Stimulated activated naive CD8-positive, alpha-beta T cell treated with anti-CD3 and anti-CD28 coated beads, Interleukin-15, Interleukin-2, amounts not matched to agents 100 ng/mL and 50 ng/mL, for 24 hours (primary cell): ENCODE data around the gene NOM1.

Experiments
- H3K27ac Mint-ChIP-seq: one replicate; pipeline ENCODE4 v1.8.0; 2021; ENCODE audit warnings: mild to moderate bottlenecking, mixed read lengths
- H3K27me3 Mint-ChIP-seq: one replicate; pipeline ENCODE4 v1.8.0; 2021; ENCODE audit warnings: mixed read lengths
- H3K36me3 Mint-ChIP-seq: one replicate; pipeline ENCODE4 v1.8.0; 2021; ENCODE audit warnings: low read depth, mixed read lengths
- H3K4me1 Mint-ChIP-seq: one replicate; pipeline ENCODE4 v1.8.0; 2021; ENCODE audit warnings: low read depth, mixed read lengths
- H3K4me3 Mint-ChIP-seq: one replicate; pipeline ENCODE4 v1.8.0; 2021; ENCODE audit warnings: mild to moderate bottlenecking, mixed read lengths
- H3K9me3 Mint-ChIP-seq: one replicate; pipeline ENCODE4 v1.8.0; 2021; ENCODE audit warnings: mixed read lengths

Gene NOM1

DNA sequence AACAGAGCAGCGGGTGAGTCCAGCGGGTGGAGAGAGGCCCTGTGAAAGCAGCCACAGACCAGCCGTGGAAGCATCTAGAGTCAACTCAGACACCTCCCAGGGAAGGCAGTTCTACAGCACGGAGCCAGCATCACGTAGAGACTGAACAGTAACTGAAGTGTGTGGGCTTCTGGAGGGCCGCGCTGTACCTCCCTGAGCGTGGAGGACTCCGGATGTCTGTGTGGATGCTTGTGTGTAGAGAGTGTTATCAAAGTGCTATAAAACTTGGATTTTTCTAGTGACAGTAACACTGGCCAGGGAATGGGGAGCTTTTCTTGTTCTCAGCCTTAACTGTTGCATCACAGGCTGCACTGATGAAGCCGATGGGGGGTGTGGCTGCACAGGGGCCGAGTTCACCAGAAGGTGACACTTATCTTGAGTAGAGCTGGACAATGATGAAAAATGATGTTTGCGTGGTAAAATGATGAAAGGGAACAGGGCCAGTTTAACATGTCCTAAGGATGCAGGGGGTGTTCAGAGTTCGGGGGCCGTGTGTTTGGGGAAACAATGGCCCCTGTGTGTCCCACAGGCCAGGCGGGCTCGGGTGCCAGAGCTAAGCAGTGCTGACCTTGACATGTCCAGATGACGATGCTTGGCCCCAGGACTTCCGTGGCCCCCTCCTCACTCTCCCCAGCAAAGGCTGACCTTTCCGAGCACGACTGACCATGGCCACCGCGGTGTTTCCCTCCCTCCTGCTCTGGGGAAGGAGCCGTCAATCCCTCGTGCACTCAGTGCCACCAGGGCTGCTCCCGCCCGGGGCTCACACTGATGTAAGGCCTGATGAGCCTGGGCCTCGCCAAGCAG is 39.1 kb downstream of the NOM1 start:
- H3K9me3 Mint-ChIP-seq, result no peaks in the 10 kb centered on the region
- H3K27me3 Mint-ChIP-seq, result peaks cover 7% of the 10 kb centered on the region
- H3K36me3 Mint-ChIP-seq, result no peaks in the 10 kb centered on the region
- H3K4me1 Mint-ChIP-seq, result no peaks in the 10 kb centered on the region
- H3K4me3 Mint-ChIP-seq, result no peak overlapping the region
- H3K27ac Mint-ChIP-seq, result no peak overlapping the region

DNA sequence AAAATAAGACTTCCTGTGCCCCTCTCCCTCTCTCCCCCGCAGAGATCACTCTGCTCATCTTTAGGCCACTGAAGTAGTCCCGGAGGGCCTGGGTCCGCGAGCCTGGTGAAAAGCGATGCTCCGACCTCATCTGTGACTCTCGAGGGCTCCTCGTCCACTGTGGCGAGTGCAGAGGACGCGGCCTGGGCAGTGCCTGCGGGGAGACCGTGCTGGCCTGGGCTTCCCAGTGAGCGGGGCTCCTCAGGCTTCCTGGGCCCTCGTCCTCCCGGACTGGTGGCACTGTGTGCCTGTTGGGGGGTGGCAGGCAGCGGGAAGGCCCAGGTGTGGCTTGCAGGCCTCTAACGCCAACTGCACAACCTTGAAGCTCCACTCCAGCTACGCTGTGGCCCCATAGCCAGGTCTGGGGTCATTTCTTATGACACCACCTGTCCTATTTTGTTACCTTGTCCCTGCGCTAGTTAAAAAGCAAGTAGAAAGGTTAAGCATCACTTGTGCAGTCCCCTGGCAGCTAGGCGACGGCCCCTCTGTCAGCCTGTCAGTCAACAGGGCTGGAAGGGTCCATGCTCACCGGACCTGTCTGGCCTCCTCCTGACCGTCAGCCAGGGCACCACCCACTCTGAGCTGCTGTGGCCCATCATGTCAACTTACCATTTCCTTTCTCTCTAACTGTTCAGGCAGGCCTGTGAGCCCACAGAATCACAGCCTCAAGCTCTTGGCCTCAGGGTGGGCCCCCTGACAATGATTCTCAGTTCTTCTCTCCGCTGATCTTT is 40.4 kb downstream of the NOM1 start:
- Mint-ChIP-seq H3K9me3 (no peaks in the 10 kb centered on the region), H3K27ac (no peak overlapping the region), H3K36me3 (no peaks in the 10 kb centered on the region), H3K4me1 (no peaks in the 10 kb centered on the region), H3K27me3 (peaks cover 11% of the 10 kb centered on the region), H3K4me3 (no peak overlapping the region)

GRCh38 chr7:156993021-156993924 is 43.8 kb downstream of the NOM1 start:
- H3K36me3 Mint-ChIP-seq, result no peaks in the 10 kb centered on the region
- no peak overlapping the region for H3K4me3 Mint-ChIP-seq
- H3K9me3 Mint-ChIP-seq, result no peaks in the 10 kb centered on the region
- no peak overlapping the region for H3K27ac Mint-ChIP-seq
- peaks cover 39% of the 10 kb centered on the region for H3K27me3 Mint-ChIP-seq
- no peaks in the 10 kb centered on the region for H3K4me1 Mint-ChIP-seq

GRCh38 chr7:156993925-156994235 is 44.4 kb downstream of the NOM1 start:
- Mint-ChIP-seq H3K9me3 (no peaks in the 10 kb centered on the region), H3K27me3 (peaks cover 45% of the 10 kb centered on the region), H3K27ac (no peak overlapping the region), H3K4me3 (no peak overlapping the region), H3K36me3 (no peaks in the 10 kb centered on the region), H3K4me1 (no peaks in the 10 kb centered on the region)

GRCh38 chr7:156994417-156994816 is 44.9 kb downstream of the NOM1 start:
- Mint-ChIP-seq H3K36me3 (no peaks in the 10 kb centered on the region), H3K9me3 (no peaks in the 10 kb centered on the region), H3K4me3 (no peak overlapping the region), H3K4me1 (peaks cover 4% of the 10 kb centered on the region), H3K27me3 (peaks cover 50% of the 10 kb centered on the region), H3K27ac (no peak overlapping the region)

DNA sequence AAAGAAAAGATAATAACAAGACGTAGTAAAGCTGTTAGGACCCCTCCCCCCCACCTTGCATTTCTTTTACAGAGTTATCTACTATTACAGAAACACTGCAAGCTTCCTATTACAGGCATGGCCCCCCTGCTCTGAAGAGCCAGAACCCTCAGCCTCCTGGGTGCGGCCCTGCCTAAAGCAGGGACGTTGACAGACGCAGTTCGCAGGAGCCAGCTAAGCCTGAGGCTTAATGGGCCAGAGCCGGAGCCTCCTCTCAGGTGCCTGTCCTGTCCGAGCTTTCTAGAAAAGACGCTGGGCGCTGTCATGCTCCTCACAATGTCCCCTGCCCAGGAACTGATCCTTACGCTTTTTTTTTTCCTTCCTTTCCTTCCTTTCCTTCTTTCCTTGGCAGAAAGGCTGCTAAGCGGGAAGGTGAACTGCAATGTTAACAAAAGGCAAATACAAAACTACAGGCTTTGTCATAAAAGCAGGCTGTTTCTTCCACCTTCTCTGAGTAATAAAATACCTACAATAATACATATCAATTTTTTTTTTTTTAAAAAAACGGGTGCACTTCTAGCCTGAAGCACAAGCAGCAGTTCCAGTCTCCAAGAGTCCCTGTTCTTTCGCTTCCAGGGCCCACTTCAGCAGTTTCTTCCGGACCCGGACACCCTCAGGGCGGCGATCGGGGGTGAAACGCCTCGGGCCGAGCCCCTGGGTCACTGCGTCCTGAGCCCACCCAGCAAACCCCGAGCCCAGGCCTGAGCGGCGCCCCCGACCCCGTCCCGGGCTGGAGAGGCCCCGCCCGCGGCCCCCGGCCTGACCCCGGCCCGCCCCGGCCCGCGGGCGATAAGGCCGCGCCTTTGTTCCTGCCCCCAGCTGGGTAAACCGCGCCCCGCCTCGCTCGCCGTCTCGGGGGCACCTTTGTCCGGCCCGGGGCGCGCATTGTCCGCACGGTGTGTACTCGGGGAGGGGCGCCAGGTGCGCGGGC is 49.8 kb downstream of the NOM1 start:
- Mint-ChIP-seq H3K4me1 (peaks cover 24% of the 10 kb centered on the region), H3K4me3 (no peak overlapping the region), H3K9me3 (no peaks in the 10 kb centered on the region), H3K36me3 (no peaks in the 10 kb centered on the region), H3K27me3 (peaks cover 70% of the 10 kb centered on the region), H3K27ac (no peak overlapping the region)

GRCh38 chr7:156999958-157000726 is 50.6 kb downstream of the NOM1 start:
- H3K9me3 Mint-ChIP-seq, result no peaks in the 10 kb centered on the region
- H3K36me3 Mint-ChIP-seq, result no peaks in the 10 kb centered on the region
- peaks cover 77% of the 10 kb centered on the region for H3K27me3 Mint-ChIP-seq
- no peak overlapping the region for H3K27ac Mint-ChIP-seq
- H3K4me1 Mint-ChIP-seq, result peaks cover 32% of the 10 kb centered on the region
- H3K4me3 Mint-ChIP-seq, result peak overlapping the region; percentile 70

DNA sequence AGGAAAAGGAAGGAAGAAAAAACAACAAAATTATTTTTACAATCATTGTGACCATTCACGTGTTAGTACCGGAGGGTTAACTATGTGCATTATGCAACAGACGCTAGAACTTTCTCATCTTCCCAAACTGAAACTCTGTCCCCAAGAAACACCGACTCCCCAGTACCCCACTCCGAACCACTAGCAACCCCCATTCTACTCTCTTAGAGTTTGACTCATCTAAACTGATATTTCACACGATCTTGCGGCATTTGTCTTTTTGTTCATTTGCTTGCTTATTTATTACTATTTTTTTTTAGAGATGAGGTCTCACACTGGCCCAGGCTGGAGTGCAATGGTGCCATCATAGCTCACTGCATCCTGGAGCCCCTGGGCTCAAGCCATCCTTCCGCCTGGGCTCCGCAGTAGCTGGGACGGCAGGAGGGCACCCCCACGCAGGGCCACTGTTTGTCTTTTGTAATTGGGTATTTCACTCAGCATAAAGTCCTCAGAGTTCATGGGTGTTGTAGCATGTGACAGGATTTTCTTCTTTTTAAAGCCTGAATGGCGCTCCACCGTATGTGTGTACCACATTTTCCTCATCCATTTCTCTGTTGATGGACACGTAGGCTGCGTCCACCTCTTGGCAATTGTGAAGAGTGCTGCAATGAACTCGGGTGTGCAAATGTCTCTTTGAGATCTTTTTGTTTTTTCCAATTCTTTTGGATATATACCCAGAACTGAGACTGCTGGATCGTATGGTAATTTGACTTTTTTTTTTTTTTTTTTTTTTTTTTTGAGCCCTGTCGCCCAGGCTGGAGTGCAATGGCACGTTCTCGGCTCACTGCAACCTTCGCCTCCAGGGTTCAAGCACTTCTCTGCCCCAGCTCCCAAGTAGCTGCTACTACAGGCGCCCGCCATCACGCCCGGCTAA is 51.5 kb downstream of the NOM1 start:
- Mint-ChIP-seq H3K4me3 (peak overlapping the region; percentile 68), H3K27ac (no peak overlapping the region), H3K27me3 (peaks cover 78% of the 10 kb centered on the region), H3K9me3 (no peaks in the 10 kb centered on the region), H3K36me3 (no peaks in the 10 kb centered on the region), H3K4me1 (peaks cover 32% of the 10 kb centered on the region)

DNA sequence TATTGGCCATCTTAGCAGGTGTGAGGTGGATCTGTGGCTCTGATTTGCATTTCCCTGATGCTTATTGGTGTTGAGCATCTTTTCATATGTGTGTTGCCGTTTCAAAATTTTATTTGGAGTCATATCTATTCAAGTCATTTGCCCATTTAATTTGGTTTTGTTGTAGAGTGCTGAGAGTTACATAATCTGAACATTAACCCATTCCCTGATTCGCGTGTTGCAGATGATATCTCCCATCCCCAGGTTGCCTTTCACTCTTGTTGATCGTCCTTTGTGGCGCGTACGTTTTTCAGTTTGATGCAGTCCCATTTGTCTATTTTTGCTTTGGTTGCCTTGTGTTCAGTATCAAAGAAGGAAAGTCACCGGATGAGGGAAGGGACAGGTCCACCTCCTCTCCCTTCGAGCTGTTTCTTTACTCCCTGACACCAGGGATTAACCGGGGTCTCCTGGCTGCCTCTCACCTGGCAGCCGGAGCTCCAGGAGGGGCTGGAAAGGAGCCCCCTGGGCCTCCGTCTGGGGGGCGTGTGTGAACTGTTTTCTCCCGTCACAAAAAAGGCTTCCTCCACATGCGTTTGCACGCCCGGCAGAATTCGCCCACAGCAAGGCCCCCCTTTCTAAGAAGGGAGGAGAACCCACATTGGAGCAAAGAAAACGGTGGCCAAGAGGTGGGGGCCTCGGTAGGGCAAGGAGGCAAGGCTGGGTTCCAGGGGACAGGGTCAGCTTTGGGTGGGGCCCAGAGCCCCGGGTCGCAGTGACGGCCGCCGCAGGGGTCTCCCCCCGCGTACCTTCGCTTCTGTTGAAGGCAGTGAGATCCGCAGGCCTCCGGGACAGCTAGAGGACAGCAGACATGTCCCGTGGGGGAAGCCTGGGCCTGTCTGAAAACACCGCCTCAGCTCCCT is 52.7 kb downstream of the NOM1 start:
- Mint-ChIP-seq H3K4me3 (peak overlapping the region; percentile 17), H3K27me3 (peaks cover 73% of the 10 kb centered on the region), H3K9me3 (no peaks in the 10 kb centered on the region), H3K27ac (no peak overlapping the region), H3K4me1 (peaks cover 32% of the 10 kb centered on the region), H3K36me3 (no peaks in the 10 kb centered on the region)

DNA sequence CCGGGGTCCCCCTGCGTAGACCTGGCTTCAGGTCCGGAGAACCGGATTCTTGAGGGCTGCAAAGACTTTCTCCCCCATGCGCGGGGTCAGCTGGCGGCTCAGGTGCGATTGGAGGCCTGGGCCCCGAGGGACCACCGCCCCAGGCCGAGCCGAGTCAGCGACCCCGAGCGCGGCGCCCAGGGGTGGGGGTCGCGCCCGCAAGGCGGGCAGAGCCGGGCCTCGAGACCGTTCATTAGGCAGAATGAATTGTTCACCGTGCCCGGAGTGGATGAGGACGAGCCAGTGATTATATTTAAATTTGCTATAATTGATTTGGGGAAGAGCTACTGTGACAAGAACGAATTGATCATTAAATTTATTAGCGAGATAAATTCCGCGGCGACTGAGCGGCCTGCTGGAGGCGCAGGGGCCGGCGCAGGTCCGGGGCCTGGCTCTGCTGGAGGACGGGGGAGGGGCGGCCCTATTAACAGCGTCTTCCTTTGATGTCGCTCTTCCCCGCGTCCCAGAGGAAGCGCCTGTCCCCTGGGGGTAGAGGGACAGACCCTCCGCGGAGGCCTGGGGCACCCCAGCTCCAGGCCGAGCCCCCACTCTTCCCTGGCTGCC is 53.4 kb downstream of the NOM1 start:
- Mint-ChIP-seq H3K27me3 (peaks cover 73% of the 10 kb centered on the region), H3K36me3 (no peaks in the 10 kb centered on the region), H3K27ac (no peak overlapping the region), H3K9me3 (no peaks in the 10 kb centered on the region), H3K4me1 (peaks cover 32% of the 10 kb centered on the region), H3K4me3 (no peak overlapping the region)

- H3K27me3 Mint-ChIP-seq, result peaks cover 73% of the 10 kb centered on the region
- peaks cover 32% of the 10 kb centered on the region for H3K4me1 Mint-ChIP-seq
- H3K36me3 Mint-ChIP-seq, result no peaks in the 10 kb centered on the region
- H3K9me3 Mint-ChIP-seq, result no peaks in the 10 kb centered on the region
- no peak overlapping the region for H3K4me3 Mint-ChIP-seq
- no peak overlapping the region for H3K27ac Mint-ChIP-seq
Measured at GRCh38 chr7:157003445-157003755, 53.9 kb downstream of the NOM1 start.
